Measurements from ENCODE around the gene NFKB1.

The NFKB1 gene

DNA sequence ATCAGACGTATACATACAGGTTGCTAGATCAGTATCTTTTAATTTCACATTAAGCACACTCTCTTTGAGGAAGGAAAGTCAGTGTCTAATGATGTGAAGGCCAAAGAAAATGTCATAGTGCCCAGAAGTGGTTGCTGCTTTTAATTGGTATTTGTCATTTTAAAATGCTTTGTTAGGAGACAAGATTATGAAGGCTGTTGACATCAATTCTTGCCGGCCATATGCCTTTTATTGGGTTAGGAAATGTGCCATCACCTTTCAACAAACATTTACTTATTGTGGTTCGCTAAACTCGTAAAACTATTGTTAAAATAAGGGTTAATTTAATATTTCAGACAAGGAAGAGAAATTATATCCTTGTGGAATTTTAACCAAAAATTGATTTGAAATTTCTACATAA, 32.2 kb downstream of the NFKB1 start:
- FAIRE-seq: no peak

DNA sequence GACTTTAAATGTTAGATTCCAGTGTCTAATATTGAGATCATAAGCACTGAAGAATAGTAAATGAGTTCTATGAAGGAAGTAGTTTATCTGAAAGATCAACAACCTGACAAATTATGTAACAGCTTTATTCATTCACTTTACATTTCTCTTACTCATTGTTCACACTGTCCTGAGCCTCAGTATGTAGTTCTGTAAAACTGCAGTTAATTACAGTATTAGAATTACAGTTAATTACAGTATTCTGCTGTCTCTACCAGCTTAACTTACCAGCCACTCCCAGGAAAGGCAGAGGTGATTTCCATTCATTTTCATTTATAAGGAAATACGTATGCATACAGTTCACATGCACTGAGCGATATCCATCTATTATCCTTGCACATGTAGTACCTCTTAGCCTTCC, 32.7 kb downstream of the NFKB1 start:
- FAIRE-seq: no peak

DNA sequence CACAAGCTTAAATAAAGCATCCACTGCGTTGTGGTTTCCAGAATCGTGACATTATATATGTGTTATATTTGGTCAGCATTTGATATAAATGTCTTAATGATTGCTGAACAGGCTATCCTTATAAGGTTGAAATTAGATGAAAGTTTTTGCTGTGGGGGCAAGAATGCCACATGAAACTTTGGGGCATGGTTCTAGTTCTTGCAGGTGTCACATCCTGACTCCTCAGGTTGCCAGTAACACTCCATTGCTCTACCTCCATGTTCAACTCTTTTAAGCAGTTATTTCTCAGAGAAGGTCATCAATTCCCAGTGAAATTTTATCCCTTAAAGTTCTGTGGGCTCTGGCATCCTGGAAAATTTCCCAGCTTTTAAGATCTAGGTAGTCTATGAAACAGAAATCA, 33.7 kb downstream of the NFKB1 start:
- no peak for FAIRE-seq

DNA sequence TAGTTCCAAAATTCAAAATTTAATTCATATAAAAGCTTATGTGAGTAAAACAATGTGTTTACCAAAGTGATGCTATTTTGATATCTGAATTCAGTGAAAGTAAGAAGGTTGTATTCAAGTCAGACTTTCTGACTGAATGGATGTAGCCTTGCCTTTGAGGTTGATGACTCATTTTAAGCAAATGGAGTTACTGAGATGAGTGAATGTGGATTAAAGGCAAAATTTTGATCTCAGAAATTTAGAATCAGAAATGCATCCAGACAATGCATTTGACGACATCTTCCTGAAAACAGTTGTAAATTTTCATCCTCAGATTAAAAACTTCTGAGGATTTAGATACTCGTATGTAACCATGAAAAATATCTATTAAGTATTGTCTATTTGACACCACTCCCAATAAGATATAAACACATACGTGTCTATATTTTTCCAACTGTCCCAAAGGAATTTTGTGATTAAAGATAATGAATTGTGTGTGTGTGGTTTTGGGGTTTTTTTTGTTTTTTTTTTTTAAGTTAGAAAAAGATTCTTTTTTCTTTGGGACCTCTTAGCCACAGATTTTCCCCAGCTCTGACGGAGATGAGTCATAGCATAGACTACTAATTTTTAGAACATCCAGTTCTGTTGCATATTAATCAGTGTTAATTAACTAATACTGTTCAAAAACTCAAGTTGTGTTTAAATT, 34.4 kb downstream of the NFKB1 start:
- no peak for FAIRE-seq

DNA sequence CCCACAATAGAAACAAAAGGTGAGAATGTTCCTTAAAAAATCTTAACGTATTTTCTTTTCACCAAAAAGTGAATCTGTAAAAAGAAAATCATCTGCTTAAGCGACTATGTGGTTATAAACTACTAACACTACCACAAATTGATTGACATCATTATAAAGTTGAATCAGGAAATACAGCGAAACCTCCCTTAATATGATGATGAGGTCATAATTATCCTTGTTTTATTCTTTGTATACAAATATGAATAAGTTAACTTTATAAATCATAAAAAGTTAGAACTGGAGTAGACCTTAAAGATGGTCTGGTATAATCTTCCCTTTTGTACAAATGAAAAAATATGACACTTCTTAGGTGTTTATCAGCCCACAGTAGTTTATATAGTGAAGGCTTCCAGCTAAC, 35.6 kb downstream of the NFKB1 start:
- FAIRE-seq: no peak

DNA sequence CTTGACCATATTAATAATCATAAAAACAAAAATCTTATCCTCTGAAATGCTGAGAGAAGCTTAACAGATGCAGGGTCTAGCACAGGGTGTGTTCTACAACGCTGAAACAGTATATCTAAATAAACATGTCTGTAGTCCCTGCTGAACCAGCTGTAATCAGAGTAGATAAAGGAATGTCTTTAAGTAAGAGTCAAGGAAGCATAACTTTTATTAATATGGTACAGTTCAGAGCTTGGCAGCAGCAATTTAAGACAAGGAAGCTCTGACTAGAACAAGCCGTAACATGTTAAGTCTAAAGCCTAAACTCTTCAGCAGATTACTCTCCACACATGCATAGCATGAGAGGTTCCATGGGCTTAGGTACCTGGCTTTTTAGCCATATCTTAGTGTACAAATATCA, 36.1 kb downstream of the NFKB1 start:
- no peak for FAIRE-seq

DNA sequence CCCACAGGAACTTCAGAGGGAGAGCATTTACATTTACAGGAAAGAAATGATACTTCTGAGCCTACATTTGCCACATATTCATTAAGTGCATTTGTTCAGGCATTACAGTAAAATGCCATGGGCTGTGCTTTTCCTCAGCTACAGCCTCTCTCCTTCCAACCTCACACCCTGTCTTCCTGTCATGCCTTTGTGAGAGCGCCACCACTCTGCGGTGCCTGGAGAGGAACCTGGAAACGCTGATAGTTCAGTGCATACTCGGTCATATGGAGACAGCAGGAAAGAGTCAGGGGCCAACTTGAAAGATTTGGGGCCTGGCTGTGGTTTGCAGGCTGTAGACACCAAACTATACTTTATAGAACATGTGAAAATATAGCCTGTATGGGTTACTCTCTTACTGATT, 40.5 kb downstream of the NFKB1 start:
- no peak for FAIRE-seq

DNA sequence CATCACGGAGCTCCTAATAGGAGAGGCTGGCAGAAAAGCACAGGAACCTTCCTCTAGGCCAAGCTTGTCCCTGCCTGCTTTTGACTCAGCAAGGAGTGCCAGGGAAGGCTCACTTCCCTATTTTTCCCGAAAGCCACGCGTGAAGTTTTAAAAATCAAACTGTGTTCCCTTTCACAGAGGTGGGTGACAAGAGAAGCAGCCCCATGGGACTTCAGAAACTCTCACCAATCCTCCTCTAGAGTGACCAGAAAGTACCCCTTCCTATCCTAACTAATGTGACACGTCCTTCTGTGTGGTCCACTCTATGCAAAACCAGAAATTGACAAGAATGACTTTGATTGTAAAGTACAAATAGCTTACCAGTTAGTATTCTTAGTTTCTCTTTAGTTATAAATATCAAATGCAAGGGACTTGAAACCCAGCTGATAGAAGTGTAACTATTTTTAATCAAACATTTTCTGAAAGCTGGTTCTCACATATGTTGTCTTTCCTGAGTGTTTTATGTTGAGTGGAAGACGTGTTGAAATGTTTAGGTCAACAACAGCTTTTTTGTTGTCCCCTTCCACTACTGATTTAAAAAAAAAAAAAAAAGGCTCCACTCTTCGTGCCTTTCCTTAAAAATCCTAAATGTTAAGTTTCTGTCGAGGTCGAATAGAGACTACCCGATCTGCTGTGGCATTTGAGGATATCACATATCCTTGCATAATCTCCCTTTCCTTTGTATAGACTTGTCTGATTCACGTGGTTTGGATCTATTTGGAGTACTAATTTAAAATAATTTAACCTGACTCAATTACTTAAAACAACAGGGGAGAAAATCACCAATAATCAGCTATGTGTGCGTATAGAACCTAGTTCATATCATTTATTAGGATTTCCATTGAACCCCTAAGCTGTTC, 42.1 kb downstream of the NFKB1 start:
- no peak for FAIRE-seq

DNA sequence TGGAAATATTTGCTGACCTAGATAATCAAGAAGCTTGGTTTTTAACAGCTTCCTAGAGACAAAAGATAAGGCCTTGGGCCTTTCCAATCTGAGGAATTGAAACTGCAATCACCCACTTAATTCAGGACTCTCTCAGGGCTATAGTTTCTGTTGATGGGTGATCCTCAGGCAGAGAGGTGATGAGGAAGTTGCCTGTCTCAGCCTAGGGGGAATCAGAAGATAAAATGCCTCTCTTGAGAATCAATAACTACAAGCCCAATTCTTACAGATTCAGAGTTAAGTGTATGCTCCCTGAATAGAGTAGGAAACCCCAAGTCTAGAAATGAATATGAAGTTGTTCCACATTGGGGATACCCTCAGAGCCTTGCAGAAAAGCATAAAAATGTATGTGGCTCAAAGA, 45.5 kb downstream of the NFKB1 start:
- no peak for FAIRE-seq

DNA sequence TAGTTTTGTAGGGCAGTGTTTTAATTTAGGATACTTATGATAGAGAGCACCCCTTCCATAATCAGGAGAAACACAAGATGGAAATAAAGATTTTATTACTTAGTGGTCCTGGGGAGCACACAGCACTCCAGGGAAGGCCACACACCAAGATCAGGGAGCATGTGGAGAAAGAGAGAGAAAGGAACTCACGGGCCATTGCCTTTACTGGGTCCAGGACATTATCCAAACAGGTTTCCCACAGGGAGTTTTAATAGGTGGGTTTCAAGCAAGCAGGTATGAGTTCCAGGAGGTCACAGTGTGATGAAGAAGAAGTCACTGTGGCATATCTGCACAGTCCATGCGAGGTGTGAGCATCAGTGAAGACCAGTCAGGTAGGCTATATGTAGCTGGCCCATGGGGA, 46.8 kb downstream of the NFKB1 start:
- no peak for FAIRE-seq

DNA sequence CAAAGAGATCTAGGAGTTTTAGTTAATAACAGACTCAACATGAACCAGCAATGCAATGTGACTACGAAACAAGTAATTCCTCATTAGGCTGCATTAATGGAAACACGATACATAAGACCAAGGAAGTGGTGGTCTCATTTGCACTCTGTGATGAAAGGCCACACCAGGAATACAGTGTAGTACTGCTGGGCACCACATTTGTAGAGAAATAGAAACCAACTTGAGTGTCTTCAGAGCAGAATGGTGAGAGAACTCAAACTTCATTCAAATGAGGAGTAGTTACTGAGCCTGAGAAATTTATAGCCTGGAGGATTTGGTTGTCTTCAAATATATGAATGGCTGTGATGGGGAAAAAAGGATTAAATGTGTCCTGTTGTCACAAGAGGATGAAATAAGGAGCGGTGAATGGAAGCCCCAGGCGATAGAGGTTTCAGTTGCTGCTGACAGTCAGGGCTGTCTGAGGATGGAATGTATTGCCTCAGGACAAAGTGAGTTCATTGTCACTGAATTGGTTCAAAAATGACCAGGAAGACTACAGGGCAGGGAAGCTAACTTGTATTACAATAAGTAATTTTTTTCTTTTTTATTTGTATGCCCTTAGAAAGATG, 50.9 kb downstream of the NFKB1 start:
- FAIRE-seq: no peak

DNA sequence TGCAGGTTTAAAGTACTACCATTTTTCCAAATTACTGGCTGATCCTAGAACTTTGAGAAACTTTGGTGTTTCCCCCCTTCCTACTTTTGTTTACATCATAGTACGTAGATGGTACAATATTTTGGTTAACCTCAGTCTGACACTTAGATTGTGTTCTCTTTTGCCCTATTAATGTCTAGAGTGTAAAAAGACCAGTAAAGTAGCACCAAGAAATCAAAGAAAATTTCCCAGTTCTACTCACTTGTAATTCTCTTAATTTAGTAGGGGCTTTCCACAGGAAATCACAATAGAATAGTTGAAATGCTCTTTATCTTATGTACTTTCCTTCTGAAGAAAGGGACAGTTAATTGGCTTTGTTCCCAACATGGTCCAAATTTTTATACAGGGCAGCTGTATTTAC, 51.6 kb downstream of the NFKB1 start:
- FAIRE-seq: no peak

DNA sequence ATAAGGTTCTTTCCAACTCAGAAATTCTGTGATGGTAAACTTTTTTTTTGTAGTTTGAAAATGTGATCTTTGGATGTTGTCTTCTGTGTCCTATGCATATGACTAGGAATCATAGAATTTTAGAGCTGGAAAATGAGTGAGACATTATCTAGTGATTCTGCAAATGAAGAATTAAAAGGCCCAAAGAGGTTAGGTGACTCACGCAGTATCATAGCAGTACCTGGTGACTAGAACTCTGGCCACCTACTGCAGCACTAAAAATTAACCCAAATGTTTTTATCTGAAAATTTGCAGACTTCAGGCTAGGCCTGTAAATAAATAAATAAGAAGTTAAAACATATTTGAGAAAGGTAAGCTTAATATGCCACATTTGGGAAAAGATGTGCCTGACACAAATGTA, 52.8 kb downstream of the NFKB1 start:
- FAIRE-seq: no peak

DNA sequence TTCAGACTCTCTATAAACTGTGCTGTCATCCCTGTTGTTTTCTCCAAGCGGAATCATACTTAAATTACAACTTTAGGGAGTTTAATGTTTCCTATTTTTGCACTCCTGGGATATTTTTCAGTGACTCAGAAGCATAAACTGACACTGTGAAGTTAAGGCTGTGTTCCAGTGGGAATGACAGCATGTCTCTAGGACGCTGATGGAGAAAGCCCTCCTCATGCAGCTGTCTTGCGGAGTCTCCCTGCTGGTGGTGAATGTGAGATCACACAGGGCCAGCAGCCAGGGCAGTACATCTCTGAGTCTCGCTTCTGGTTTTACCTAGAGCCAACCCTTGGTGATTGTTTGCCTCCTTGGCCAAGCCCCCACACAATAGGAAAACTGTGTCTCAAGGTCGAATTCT, 53.3 kb downstream of the NFKB1 start:
- peak; percentile 58 for FAIRE-seq

DNA sequence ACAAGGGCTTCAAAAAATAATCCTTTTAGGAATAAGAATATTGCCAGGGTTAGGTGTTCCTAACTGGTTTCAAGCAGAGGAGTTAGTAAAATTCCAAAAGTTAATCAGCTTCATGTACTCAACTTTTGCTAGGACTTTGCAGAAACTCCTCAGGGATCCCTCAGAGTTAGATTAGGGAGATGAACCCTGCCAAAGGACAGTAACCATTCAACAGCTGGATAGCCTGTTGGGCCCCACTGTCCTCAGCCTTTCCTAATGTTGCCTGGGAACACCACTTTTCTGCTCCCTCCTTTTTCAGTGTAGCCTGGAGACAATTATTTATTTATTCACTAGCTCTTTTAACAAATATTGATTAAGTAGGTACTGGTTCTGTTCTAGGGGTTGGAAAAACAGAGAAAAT, 53.8 kb downstream of the NFKB1 start:
- no peak for FAIRE-seq

DNA sequence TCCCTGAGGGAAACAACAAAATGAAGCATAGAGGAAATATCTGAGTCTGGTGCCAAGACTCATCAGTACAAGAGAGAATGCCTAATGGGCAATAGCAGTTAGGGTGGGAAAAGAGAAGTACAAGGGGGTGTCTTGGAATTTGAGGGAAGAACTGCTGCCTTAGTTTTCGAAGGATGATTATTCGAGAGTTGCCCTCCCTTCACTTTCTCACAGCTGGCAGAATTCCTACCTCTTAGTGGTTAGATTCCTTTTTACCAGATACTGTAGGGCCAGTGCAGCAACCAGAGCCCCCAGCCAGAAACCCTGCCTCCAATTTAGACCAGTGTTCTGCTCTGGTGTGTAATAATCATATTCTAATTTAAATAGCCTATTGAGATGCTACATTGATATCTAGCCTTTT, 56.5 kb downstream of the NFKB1 start:
- no peak for FAIRE-seq

DNA sequence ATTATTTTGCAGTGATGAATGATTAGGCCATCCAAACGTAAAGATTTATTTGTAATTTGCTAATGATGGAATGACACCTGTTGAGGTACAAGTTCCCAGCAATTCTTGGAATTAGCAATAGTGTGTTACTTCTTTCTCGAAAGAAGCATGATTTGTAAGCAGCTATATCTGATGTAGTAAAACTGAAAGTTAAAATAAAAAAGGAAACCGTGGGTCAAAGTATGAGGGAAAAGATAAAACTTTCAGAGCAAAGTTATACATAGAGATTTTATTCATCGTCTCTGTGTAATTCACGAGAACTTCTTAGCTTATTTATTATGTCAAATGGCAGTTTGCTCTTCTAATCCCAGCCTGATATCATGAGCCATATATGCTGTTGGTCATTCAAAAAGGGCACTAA, 59.0 kb downstream of the NFKB1 start:
- FAIRE-seq: peak; percentile 21

DNA sequence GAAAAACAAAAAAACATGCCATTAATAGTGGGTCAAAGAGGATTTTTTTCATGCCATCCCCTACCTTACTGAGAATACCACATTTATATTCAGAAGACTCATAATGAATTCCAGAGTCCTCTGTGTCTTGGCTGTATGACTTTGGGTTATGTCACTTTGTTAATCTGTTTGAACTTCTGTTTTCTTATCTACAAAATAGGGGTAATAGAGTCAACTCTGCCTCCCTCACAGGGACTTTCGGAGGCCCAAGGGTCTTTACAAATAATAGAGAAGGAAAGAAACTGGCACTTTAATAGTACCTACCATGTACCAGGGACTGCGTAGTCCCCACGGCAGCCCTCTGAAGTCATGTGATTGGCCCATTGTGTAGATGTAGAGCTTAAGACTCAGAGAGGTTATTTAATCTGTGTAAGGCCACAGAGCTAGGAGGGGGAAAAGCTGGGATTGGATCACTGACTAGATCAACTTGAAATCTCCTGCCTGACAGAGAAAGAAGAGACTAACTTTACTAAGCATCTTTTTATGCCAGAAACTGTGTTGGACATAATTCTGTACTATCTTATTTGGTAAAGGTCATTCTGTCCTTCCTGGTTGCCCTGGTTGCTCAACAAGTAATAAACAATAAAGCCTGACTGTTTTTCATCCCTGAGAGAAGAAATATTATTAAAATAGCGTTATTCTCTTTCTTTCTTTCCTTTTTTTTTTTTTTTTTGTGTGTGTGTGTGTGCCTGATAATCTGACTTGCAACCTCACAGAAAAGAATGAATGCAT, 59.6 kb downstream of the NFKB1 start:
- no peak for FAIRE-seq

DNA sequence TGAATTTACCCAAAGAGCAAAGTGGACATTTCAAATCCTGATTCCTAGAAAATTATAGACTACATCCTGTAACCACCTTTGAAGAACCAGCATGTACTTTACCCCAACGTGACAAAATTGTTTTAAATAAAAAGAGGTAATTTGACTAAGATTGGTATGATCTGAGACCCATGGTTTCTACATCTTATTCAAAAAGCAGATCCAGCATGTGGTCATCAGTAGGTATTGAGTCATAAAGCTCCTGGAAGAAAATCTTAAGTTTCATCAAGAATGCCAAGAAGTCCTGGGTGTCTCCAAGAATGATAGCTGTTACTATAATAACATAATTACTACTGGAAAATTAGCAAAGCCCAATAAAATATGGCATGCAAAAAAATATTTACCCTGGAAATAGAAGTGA, 61.8 kb downstream of the NFKB1 start:
- FAIRE-seq: no peak

DNA sequence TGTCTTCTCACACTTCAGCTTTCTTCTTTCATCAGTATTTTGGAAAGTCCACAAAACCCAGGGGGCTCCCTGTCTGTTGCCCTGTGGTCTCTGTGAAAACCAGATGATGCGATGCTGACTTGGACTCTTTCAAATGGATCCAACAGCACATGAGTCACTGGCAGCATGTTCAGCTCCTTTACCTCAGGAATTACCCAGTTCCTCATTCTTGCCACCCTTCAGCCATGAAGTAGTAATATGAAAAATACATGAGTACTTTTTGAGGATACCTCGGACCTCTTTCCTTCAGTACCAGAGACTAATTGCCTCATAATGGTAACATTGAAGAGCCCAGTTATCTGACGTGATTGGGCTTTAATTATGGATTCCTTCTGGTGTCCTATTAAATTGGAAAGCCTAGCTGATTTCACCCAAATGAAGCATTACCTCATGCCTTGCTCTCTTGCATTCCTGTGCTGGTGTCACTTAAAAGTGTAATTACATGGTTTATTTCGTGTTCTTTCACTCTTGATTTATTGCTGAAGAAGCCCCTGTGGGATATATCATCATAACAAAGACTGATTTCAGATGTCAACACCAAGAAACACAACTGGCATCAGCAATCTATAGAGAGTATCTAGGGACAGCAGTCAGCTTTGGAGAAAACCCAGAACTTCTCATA, 63.4 kb downstream of the NFKB1 start:
- FAIRE-seq: no peak

DNA sequence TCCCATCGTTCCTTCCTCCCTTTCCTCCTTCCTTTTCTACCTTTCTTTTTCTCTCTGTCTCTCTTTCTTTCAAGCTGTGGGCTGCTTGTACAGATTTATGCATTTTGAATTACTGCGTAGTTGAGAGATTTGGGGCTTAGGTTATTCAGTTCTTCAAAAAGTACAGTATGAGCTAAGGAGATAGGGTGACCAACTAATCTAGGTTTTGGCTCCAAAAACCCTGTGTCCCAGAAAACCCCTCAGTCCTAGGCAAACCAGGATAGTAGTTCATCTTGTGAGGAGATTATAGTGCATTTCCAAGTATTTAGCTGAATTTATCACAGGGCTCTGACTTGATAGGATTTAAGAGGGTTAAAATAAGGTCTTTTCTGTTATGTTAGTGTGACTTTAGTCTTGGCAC, 64.5 kb downstream of the NFKB1 start:
- no peak for FAIRE-seq

DNA sequence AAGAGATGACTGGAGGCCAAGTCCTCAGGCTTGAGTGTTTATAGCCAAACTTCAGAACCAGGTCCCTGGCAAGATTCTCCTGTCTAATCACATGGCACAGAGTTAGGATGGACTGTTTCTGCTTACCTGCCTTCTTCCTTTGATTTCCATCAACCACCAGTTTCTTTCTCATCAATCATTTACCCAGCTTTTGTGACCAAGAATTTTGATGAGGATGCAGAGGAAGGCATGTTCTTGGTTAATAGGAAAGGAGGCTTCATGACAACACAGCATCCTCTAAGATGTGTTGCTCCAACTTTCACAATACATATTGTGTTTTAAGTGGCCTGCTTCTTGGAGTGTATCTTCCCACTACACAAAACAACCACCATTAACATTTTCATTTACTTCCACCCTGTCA, 65.3 kb downstream of the NFKB1 start:
- no peak for FAIRE-seq

DNA sequence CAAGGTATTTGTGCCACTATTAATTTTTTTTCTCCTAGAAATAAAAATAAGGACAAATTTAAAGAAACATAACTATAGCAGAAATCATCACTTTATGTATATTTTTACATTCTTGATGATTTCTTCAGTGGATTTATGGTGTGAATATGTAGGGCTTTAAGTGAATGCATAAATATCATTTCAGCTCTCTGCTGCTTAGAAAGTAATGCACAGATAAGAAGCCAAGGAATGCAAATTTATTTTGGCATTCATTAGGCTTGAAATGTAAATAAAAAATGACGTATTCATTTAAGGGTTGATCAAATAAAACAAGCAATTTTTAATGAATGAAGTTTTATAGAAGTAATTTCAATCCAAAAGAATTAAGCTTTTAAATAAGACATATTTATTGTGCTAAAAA, 66.3 kb downstream of the NFKB1 start:
- FAIRE-seq: no peak

Data from endometrium (tissue), 2 donors.